HK-2 (cell line): ENCODE results near the gene NBPF11.
"Not testable (repeated sequence)": the region's sequence is repeated elsewhere in the genome, so short reads cannot be mapped to it uniquely, and the experiment has no call there.

Source experiments
- DNase-seq: peaks from one replicate; pipeline ENCODE4 v3.0.0-alpha.2; 2018; ENCODE audit not compliant: unreplicated experiment

NBPF11 gene

DNA sequence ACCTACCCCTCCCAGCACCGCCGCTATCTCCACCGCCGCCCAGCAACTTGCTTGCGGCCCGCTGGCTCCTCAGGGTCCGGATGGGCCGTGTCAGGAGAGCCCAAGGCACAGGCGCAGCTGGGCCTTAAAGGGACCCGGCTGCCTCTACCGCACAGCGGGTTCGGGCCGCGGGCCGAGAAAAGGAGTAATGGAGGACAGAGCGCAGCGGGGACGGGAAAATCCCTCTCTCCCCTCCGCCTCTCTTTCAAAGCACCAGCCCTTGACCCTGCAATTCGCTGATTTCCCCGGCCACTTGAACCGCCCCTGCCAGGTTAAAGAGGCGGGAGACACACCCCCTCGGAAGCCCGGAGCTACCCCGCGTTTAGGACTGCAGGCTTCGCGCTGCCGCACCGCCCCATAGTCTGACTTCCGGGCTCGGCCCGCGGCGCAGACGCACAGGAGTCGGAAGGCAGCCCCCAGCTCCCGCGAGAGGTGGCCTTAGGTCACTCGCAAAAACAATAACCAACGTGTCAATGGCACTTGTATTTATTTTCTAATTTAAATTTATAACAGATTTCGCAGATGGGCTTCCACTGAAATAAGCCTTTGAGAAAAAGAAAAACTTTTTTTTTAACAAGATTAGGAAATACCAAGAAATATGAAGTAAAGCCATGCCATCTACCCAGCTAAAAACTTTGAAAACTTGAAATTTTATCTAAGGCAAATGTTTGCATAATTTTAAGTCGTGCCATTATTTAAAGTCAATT lies at the start of gene NBPF11:
Gene NBPF11 (minus strand): TSS at position 371 of the 746 bp plus-strand sequence. CDS start 25,278 bp downstream, outside the sequence.
- DNase-seq: peak; percentile 88

- not testable (repeated sequence) for DNase-seq
Observed at GRCh38 chr1:148197396-148197795, 45.3 kb upstream of the NBPF11 start.

GRCh38 chr1:148196949-148197348 lies 44.9 kb upstream of the NBPF11 start:
- not testable (repeated sequence) for DNase-seq

DNA sequence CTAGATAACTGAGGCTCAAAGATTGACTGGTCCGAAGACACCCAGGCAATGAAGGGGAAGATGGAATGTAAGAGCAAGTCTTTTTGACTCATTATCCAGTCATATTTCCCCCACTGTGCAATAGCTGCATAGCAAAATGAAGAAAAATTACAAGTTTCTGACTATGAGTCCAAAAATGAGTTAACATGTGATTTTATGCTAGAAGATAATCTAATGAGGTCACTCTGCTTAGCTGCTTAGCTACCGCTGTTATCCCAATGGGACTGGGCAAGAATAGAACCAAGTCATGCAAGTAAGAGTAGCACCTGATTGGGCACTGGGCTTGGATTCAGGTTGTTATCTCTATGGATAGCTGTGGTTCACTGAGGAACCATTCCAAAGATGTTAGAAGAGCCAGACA lies 43.0 kb upstream of the NBPF11 start:
- DNase-seq: not testable (repeated sequence)

DNA sequence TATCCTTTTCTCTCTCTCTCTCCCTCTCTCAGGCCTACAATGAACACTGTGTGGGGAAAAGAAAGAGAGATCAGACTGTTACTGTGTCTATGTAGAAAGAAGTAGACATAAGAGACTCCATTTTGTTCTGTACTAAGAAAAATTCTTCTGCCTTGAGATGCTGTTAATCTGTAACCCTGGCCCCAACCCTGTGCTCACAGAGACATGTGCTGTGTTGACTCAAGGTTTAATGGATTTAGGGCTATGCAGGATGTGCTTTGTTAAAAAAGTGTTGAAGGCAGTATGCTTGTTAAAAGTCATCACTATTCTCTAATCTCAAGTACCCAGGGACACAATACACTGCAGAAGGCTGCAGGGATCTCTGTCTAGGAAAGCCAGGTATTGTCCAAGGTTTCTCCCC lies 36.7 kb upstream of the NBPF11 start:
- DNase-seq: not testable (repeated sequence)

- not testable (repeated sequence) for DNase-seq
Observed at GRCh38 chr1:148178682-148179081, 26.6 kb upstream of the NBPF11 start.

DNA sequence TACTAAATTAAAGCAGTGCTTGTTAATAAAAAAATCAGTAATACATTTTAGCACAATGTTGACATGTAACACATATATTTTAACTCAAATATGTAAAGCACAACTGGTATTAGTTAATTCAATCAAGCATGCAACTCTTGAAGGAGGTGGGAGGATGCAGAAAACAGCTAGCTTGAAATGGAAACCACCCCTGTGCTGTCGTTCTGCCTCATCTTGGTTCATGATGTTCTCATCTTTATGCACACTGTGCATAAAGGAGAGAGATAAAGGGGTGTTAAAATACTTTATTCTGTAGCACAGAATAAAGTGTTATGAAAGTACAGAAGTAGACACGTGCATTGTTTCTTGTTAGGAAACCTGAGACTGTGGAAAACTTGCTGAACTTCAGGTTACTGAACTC lies 23.3 kb upstream of the NBPF11 start:
- not testable (repeated sequence) for DNase-seq

DNA sequence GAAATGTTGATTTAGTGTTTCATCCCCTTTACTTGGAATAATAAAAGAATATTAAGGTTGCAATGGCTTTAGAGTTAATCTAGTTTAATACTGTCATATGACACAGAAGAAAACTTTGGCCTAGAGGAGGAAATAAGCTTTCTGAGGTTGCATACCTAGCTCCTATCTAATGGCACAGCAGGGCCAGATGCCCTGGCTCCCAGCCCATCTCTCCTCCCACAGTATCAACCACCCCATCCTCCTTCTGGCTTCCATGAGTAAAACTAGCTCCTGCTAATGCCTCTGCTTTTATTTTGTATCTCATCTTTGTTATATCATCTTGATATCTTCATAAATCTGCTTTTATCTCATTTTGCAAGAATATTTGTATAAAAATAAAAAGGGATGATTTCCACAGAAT lies 19.9 kb upstream of the NBPF11 start:
- DNase-seq: not testable (repeated sequence)

- DNase-seq: no peak
Observed at GRCh38 chr1:148166558-148167492, 14.7 kb upstream of the NBPF11 start.

DNA sequence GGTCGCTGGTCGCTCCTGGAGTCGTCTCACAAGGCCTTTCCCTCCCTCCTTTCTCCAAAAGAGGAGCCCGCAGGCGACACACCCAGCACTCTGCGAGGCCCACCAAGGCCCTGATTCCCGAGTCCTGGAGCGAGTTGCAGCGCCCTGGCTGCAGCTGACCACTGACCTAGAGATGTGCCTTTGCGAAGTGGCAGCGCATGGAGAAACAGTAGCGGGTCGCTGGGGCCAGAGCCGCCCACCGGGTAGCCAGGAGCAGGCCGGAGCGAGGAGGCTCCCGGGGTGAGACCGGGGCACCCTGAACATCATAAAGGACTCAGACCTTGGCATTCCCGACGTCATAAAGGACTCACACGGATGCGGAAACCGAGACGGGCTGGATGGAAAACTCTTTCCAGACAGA lies 10.3 kb upstream of the NBPF11 start:
- DNase-seq: no peak

DNA sequence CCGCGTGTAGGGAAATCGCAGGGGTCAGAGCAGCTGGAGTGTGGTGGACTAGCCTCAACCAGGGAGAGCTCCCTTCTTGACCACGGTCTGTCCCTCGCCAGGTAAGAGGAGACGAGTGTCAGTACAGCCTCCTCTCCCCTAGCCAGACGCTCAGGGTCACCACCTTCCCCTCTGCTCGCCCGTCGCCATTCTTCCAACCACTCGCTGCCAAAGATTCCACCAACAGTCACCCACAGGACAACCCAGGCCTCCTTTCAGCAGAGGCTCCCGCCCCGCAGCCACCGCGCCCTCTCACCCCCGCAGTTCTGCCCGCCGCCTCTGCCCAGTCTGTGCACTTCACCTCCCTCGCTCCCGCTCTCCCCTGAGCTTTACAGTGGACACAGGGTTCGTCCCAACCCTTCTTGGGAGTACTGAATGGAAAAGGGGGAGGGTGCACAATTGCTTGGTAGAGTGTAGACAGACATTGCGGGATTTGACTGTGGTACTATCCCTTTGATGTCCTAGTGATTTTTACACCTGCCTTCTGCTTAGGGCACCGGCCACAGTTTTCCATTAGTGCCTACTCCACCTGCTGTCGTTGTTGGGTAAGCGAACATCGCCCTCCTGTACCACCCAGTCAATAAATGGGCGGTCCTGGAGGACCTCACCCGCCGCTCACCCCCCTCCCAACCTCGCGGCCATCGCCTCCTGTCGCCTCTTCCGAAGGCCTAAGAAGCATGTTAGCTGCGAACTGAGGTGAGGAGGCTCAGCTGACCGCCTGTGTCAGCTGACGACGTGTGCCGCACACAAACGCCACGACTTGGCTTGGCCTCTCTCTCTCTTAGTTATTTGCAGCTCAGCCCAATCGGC lies 9.2 kb upstream of the NBPF11 start:
- no peak for DNase-seq

DNA sequence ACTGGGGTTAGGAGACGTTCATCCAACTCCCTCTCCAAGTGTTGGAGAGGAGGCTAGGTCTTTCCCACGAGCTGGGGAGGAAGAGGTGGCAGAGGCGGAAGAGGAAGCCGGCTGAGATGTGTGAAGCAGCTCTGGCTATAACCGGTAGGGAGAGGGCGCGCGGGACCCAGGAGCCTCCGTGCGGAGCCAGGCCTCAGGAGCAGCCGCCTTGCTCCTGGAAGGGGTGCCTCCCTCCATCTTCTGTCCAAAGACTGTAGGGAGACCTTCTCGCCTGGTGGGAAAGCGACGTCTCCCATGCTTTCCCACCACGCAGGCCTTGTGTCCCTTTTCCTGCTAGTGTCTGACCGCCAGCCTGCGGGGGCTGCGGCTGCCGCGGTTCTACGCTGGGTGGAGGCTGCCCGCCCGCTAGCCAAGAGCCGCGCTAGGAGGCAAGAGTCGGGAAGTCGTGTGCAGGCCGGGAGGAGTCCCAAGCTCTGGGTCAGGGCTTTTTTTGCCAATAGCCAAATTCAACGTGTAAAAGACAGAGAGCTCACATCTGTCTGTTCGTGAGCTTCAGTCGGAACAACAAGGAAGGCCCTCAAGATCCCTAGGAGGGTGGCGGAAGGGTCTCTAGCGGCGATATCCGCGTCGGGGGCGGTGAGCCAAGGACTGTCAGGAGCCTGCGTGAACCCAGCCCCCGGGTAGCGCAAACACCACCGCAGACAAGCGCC lies 8.4 kb upstream of the NBPF11 start:
- no peak for DNase-seq

DNA sequence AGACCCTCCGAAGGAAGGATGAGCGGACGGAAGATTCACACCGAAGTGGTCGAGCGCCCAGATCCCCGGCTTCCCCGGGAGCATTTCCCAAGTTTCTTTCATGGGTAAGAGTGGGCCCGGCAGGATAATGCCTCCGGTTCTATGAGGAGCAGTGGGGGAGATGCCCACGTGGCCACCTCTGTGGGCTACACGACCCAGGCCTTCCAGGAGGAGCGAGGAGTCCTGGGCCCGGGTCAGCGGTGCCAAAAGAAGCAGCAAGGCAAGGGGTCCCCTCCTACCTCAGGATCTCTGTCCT lies 7.9 kb upstream of the NBPF11 start:
- no peak for DNase-seq

DNA sequence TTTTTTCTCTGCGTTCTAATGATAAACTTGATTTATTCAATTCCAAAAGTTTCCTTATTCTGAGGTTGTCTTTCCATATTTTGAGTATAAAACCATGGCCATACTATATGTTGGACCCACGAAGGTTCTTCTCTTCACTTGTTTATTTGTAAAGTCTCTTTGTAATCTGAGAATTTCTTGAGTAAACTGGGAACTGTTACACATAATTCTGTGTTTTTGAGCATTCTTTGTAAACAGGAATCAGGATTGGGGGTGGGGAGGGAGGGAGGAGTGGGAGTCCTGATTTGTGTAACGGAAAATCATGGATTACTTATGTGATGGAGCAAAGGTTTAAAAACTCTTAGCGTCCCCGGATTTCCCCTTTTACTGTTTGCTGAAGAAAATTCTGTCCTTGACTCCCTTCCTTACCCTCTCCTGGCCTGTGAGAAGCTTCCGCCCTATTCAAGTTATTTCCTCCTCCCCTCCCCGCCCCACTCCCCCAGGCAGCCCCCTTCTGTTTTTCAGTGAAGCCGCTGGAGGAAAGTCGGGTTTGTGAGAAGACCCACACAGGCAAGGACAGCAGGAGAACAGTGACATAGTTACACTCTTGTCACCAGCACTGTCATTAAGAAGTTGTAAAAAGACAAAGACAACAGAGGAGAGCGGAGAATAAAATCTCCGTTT lies 6.4 kb upstream of the NBPF11 start:
- no peak for DNase-seq

DNA sequence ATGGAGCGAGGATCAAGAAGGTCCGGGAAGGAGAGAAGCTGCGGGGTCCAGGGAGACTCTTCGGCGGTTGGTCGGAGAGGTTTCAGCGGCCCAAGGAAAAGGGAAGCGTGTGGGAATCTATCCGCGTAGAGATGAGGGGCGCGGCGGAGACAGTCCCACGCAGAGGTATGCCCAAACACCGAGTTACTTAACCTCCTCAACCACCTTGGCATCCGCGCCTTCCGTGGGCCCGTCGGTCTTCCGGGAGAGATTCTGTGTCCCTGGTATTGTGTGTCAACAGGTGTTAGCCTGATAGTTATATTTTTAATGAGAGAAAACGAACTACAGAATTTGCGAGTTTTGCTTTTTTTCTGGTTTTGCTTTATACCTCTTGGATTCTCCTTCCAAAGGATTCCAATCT lies 5.7 kb upstream of the NBPF11 start:
- not testable (repeated sequence) for DNase-seq

DNA sequence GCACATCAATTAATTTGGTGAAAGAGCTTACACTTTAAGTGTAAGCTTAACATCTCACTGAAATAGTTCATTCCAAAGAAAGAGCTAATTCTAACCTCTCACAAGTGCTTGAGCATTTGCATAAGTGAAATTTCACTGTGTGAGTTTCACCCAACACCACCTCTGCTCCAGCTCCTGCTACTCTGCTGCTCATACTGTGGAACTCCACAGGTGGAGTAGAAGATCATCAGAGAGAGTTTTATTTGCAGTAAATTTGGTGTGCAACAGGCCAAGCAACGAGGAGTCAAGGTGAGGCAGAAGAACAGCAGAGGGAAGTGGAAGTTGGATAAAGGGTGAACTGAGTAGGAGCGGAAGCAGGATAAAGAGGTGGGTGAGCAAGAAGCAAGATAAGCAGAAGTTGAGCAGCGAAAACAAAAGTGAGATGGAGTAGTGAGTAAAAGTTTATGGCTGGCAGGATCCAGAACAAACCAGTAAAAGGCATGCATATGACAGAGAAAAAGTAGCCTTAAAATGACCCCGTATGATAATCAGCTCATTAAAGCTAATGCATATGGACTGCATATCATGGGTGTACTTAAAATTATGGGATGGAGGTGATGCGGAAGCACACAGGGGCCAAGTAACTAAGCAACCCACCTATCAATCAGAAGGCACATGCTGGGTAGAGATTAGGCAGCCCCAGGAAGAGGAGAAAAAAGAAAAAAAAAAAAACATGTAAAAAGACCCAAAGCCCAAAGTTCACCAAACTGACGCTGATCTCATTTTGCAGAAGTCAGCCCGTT lies 3.6 kb upstream of the NBPF11 start:
- DNase-seq: not testable (repeated sequence)

DNA sequence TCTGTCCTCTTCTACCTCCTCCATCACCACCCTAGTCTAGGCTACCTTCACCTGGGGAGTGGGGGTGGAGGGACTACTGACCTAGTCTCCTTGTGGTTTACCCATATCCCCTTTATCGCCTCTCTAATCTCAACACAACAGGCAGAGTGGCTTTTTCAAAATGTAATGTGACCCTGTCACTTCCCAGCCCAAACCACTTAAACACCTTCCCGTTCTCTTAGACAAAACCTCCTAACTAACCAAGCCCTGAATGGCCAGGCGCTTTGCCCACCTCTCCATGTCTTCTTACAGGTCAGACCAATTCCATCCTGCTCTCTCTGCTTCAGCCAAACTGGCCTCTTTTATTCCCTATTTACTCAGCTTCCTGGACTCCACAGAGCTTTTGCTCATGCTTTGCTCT lies 714 bp upstream of the NBPF11 start:
- DNase-seq: not testable (repeated sequence)

GRCh38 chr1:148151371-148151819 lies 686 bp downstream of the NBPF11 start:
- peak; percentile 29 for DNase-seq

GRCh38 chr1:148150945-148151344 lies 1.1 kb downstream of the NBPF11 start:
- peak; percentile 35 for DNase-seq

DNA sequence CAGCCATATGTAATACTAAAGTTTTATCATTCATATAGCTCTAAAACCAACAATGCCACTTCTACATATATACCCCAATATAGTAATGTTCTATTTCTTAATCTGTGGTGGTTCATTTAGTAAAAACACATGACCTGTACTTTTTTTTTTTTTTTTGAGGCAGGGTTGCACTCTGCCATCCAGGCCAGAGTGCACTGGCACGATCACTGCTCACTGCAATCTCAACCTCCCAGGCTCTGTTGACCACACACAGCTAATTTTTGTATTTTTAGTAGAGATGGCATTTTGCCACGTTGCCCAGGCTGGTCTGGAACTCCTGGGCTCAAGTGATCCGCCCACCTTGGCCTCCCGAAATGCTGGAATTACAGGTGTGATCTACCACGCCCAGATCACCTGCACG lies 2.1 kb downstream of the NBPF11 start:
- DNase-seq: not testable (repeated sequence)
